GM19238 (cell line): ENCODE measurements around the gene PSMD5.

Source experiments
- DNase-seq: peaks from one replicate; pipeline ENCODE4 v3.0.0; 2011; ENCODE audit warnings: low spot score; ENCODE audit not compliant: insufficient read length

PSMD5 gene

DNA sequence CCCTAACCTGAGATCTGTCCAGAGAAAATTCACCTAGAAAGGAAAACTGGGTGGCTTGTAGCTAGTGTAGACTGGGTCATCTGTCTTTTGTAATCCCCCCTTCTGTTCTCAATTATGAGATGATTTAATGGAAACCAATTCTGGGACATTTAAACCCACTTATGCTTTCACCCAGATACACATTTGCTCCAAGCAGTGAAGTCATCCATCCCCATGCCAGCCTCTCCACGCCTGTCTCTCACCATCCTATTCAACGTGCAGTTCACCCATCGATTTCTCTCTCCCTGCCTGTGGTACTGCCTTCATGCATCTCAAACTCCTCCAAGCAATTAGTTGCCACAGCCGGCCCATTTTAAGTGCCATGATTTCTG is 32.5 kb upstream of the PSMD5 start:
- DNase-seq, result no peak

DNA sequence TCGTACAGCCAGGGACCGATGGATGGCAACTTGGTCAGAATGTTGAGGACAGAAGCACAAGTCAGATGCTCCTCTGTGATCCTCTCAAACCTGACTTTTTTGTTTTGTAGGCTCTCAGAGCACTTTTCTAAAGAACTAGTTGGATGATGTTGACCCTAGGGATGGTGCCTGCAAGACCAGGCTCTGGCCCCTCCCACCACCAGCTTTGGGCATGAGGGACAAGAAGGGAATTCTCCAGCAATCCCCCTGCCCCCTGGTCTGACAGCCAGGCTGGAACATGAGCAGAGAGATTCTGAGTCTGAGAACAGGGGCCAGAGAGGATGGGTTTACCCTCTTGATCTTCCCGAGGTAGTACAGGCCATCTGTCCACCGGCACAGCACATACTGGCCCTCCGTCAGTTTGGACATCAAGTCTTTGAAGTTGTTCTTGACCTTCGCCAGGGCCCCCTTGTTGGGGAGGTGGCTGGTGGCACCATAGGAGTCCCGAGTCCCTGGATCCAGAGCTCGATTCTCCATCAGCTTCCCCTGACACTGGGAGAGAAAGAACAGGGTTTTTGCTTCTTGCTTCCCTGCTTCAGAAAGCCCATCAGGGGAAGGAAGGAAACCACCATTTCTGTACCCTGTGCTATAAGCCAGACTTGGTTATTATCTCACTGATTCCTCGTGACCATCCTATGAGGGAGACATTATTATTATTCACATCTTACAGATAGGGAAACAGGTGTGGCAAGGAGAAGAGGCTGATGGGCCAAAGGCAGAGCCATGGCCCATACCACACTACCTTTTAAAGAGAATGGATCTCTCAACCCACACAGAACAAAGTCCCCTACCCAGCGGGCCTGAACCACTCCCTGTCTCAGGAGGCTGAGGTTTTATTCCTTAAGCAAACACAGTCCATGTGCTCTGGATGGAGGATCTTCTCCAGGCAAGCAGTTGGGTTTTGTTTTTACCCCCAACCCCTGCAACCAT is 31.8 kb upstream of the PSMD5 start:
- no peak for DNase-seq

DNA sequence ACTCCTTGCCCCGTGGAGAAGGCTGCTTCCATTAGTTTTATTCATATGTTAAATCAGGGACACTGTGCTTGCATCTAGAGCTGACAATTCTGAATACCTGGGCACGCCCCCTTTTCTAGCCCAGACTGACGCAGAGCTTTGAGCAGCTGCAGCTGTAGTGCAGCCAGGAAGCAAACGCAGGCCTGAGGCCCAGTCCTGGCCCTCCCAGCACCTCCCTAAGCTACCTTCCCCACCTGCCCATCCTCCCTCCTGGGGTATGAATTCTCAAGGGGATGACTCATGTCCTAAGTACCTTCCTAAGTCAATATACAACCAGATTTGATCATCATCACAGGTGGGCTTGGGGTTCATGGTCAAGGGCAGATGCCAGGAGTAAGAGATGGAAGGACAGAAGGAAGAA is 30.8 kb upstream of the PSMD5 start:
- DNase-seq, result no peak

DNA sequence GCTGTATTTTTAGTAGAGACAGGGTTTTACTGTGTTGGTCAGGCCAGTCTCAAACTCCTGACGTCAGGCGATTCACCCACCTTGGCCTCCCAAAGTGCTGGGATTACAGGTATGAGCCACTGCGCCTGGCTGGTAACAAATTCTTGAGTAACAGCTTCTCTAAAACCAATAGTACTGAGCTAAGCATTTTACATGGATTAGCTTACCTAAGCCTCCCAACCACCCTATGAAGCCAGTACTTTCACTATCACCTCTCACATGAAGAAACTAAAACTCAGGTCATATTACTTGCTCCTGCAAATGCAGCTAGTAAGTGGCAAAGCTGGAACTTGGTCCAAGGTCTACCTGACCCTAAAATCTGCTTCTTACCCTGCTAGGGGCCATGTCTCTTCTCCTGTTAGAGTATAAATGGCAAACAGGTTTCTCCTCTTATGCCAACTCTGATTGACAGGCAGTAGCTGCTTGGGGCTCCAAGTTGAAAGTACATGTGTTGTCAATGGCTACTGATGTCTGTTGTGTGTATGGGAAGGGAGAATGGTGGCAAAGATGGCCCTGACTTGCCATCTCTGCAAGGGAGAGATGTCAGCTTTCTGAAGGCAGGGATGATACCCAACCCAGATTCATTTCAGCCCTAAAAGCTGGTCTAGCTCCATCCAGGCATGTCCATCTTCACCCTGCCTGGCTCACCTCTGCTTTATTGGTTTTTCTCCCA is 30.2 kb upstream of the PSMD5 start:
- DNase-seq, result no peak

DNA sequence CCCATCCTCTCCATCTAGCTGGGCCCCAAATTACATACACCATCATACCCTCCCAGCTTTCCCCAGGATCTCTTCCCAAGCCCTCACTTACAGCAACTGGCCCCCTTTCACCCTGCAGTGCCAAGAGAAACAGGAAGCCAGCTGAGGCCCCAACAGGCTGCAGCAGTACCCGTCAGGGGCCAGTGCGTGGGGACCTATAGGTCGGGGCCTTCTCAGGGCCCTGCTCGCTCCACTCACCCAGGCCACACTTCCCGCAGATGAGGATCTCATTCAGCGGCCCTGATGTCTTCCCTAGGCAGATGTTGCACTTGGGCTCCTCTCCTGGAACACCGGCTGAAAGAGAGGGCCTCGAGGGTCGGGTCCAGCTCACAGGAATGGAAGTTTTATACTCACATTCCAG is 27.5 kb upstream of the PSMD5 start:
- no peak for DNase-seq

DNA sequence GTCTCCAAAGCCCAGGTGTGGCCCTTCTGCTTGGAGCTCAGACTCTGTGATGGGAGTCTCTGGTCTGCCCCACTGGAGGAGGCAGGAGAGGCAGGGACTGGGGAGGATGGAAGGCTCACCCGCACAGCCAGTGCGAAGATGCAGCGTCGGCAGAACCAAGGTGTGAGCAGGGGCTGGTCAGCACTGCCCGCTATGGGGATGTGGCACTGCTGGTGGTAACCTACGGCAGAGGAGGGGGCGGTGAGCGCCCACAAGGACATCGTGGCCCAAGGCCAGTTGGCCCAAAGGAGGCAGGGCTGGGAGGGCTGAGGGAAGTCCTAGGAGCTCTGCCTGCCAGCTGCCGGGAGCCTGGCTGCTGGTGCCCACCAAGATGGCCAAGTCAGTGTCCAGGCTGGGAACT is 27.0 kb upstream of the PSMD5 start:
- DNase-seq, result no peak

DNA sequence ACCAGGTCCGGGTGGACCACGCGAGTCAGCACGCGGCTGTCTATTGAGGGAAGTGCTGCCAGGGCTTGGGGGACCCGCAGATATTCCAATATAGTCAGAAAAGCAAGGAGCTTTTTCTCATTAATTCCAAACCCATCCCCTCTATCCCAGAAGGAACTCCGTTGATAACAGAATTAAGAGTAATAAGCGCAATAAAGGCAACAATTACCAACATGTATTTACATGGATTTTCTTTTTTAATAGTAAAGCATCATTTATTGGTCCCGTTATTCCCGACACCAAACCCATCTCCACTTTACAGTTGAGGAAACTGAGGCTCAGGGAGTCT is 26.6 kb upstream of the PSMD5 start:
- DNase-seq, result no peak

DNA sequence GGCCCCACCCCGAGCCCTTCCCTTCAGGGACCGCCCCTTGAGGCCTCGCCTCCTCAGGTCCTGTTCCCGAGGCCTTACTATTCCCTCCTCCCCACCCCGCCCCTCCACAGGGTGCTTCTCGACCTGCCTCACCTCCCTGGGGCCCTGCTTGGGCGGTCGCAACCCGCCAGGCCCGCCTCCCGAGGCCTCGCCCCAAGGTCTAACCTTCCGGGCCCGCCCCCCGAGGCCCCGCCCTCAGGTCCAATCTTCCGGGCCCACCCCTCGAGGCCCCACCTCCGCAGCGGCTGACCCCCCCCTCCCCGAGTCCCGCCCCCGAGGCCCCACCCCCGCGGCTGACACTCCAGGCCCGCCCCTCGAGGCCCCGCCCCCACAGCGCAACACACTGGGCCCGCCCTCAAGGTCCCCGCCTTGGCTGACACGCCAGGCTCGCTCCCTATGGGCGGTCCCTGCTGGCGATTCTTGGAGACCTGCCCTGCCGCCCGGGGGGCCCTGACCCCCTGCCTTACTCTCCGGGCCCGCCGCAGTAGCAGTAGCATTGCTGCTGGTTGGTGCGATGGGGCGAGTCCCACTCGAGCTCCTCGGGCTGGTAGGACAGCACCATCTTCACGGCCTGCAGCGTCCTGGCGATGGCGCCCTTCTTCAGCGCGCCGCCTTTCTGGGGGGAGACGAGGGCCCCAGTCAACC is 26.1 kb upstream of the PSMD5 start:
- peak; percentile 92 for DNase-seq

DNA sequence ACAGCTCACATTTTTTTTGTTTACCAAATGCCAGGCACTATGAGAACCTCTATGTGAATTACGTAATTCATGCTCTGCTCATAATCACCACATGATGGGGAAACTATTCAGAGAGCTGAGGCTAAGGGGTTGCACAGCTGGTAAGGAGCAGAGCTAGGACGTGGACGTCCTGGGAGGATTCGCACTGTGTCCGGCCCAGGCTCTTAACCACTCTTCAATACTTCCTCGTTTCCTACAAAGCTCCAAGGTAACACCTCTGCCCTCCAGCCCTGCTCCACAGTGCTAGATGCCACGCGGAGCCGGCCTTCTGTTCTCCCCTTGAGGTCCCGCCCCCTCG is 25.6 kb upstream of the PSMD5 start:
- DNase-seq, result no peak

DNA sequence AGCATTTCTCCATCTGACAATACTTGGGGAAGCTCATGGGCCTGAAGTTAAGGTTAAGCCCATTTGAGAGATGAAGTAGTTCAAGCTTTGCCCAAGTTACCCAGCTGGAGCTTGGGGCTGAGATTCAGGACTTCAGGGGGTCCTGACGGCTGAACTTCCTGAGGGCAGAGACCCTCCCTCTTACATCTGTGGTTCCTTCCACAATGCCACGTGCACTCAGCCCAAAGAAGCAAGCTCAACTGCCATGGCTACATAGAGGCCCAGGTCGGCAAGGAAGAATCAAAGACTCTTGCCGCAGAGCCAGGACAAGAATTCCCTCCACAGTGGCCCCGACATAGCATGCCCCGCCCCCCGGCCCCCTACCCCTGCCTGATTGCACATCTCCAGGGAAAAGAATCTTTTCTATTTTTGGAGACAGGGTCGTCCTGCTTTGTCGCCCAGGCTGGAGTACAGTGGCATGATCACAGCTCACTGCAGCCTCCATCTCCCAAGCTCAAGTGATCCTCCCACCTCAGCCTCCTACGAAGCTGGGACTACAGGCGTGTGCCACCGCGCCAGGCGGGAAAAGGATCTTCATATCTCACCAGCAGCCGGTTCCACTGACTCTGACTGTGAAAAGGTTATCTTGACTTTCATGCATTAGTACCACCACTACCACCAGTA is 25.1 kb upstream of the PSMD5 start:
- DNase-seq, result no peak

DNA sequence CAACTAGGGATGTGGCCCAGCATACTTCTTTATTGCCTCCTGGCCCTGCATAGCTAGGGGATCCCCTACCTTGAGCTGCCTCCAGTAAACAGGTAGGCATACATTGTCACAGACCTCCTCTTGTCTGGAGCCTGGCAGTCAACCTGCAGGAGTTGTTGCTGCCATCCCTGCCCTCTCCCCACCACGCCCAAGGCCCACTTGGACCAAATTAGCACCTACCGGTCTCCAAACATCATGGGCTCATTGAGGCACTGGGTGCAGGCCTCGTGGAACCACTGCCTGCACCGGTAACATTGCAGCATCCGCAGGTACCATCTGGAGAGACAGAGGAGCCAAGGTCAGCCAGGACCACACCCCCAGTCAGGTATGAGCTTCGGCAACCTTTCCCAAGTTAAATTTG is 23.9 kb upstream of the PSMD5 start:
- no peak for DNase-seq

DNA sequence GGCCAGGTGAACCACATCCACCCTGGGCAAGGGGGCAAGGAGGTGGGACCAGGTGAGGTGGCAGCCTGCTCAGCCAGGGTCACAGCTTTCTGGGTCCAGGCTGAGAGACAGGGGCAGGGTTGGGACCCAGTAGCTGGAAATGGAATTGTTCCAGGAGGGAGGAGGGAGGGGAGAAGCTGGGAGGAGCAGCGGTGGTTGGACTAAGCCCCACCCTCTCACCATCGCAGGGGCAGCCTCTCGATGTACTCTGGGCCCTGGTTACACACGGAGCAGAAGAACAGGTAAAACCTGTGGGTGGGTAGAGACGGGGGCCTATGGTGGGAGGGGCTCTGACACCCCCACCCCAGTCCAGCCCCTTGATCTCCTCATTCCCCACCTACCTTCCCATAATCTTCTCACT is 23.1 kb upstream of the PSMD5 start:
- DNase-seq, result no peak

DNA sequence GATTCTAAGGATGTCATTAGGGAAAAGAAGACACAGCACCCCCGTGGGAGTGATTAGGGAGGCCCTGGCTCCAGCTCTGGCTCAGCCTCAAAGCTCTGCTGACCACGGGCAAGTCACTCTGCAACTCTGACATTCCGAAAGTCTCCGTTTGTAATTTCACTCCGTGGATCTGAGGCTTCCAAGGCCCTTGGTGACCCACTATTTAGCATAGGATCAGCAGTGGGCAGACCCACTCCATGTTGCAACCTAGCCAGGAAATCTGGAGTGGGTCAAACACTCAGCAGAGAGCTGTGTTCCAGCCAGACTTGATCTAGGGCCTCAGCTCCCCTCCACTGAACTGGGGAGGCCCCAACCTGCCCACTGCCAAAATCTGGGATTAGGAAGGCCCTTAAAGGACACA is 22.5 kb upstream of the PSMD5 start:
- no peak for DNase-seq

DNA sequence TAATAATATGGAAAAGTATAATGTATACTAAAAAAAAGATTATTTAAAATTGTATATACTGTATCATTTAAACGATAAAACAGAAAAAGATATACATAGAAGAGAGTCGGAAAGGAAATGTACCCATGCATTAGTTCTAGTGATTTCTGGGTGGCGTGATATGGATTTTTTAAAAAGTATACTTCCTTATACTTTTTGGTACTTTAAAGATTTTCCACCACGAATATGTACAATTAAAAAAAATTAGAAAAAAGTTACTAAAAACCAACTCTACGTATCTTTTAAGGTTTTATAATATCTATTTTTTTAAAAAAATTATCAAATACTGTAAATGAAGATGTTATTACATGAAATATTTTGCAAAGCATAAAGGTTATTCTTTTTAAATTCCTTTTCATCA is 22.0 kb upstream of the PSMD5 start:
- DNase-seq, result no peak

DNA sequence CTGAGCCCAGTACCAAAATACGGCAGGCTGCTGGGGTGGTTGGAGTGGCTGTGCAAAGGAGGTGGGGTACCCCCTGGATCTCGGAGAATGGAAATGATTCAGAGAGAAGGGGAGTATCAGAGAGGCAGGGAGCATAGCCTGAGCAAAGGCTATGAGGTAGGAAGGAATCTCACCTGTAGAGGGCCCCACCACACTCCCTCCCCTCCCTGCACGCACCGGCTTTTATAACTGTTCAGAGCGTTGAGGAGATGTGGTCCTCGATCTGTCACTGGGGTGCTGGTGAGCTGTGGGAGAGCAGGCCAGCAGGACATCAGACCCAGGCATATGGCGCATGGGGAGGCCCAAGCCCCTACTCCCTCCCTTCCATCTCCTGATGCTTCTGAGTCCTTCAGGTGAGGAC is 21.1 kb upstream of the PSMD5 start:
- no peak for DNase-seq

DNA sequence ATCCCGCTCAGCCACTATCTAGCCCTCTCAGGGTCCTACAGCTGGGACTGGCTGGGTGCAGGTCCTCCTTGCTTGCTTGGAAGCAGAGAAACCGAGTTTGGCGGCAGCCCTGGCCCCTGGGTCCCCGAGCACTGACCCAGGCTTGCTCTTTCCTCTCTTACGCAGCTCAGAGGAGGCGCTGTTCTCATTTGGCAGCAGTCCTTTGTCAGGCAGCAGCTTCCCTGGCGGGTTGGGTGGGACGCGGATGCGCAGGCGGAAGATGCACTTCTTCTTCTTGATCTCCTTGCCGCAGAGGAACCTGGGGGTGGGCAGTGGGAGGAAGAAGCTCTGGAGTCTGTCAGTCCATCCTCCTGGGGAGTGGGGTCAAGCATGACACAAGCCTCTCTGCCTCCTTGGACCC is 19.7 kb upstream of the PSMD5 start:
- DNase-seq, result no peak

DNA sequence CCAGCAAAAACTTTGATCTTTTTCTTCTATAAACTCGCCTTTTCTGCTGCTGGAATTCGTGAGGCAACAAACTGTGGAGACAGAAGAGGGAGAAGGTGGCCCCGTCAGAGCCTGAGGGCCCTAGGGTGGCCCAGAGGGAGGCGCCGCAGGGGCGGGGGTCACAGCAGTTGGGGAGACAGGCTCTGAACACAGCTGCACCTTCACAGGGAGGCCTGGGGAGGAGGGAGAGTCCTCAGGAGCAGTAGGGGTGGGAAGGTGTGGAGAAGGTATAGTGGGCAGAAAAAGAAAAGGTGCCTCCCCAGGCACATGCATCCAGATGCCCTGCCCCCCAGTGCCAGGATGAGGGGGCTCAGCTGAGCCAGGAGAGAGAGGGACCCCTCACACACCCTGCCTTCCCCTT is 19.2 kb upstream of the PSMD5 start:
- DNase-seq, result no peak

DNA sequence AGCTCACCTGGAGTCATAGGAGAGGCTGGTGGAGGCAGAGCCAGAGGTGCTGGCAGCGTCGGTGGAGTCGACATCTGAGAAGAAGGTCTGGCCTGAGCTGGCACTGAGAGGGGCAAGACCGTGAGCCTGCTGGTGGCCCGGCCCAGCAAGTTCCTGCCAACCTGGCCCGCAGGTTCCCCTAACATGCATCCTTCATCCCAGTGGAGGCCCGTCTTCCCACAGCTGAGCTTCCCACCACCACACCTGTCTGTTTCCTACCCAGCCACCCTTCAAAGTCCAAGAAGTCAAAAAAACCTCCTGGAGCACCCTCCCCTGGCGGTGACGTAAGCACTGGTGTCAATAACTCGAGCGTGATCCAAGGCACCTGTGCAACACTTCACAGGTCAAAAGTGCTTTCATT is 17.4 kb upstream of the PSMD5 start:
- no peak for DNase-seq

DNA sequence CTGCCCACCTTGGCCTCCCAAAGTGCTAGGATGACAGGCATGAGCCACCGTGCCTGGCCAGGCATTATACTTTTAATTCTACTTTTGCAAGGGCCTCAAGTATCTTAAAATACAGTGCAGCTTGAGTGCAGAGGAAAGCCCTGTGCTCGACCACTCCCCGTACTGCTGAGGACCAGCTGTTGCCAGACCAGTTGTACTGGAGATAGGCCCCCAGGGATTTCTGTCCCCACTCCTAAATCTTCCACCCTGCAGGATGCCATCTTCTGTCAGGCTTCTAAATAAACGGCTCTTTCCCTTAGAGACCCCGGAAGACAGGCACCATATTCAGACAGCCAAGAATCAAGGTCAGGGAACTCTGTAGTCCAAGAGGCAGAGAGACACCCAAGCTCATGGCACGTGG is 16.6 kb upstream of the PSMD5 start:
- DNase-seq, result no peak

DNA sequence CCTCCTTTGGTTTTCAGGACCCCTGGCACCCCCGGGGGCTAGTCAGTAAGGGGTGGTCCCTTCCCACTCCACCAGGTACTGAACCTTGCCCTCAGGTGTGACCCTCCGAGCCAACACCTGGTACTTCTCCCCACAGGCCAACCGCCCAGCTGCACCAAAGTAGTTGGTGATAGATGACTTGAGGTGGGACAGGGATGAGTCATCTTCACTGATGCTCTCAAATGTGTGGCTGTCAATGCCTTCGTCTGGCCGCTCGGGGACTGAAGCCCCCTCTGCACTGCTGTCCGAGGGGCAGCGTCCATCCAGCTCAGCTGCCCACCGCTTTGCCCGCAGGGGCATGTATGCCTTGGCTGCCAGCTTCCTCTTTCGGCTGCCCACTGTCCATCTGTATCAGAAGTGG is 15.2 kb upstream of the PSMD5 start:
- DNase-seq, result no peak

DNA sequence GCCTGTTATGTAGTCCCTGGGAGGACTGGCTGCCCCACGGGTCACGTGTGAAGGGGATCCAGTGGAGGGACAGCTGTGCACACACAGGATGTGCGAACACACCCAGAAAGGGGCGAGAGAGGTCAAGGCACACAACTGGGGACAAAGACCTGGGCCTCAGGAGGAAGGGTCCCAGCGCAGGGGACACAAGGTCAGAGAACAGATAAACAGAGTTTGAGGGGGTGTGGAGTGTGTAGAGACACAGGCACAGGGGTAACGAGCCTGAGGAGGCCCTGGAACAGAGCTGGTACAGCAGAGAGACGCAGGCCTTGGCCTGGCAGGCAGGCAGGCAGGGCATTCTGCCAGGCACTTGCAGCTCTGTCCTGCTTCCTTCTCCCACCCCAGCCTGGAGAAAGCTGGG is 14.8 kb upstream of the PSMD5 start:
- no peak for DNase-seq

DNA sequence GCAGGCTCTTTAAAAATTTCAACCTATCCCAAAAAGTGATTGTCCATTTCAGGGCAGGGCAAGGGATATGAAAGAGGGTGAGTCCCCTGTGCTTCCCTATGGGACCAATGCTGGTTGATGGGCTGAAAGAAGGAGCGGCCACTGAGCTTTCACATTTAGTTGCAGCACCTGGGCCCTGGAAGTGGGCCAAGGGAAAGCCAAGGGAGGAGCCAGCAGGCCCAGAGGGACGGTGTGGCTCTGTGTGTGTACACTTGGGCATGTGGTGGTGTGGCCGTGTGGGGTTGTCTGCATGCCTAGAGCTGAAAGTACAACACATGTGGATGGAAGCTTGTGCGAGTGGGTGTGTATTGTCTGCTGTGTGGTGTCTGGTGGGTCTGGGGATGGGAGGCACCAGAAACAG is 14.0 kb upstream of the PSMD5 start:
- DNase-seq, result no peak
